AG04449 (cell line): ENCODE data around the gene CACNB1.

Experiments
- CTCF ChIA-PET: fragments of 350-600 bp; formaldehyde crosslinking; extraction: SDS; loops from one replicate; lab custom pipeline; 2021; ENCODE audit warnings: antibody characterized with exemption; lab: Yijun Ruan, JAX
- POLR2A ChIA-PET: fragments of 400-600, 350-600 bp; formaldehyde crosslinking; extraction: SDS; loops from one replicate; lab custom pipeline; 2020; ENCODE audit warnings: antibody characterized with exemption, inconsistent platforms; lab: Yijun Ruan, JAX
- DNase-seq: peaks from one replicate; pipeline ENCODE4 v3.0.0-alpha.2; 2010; ENCODE audit warnings: low read depth, low spot score
- H3K4me3 ChIP-seq: 2 replicates; pipeline ENCODE4 v1.5.1; 2011; ENCODE audit warnings: low read depth, mild to moderate bottlenecking, control low read depth, low read length
- CTCF ChIP-seq: IDR thresholded peaks from one replicate; pipeline ENCODE4 v1.5.1; 2011; ENCODE audit warnings: mild to moderate bottlenecking, moderate library complexity, low read length, control low read depth, inconsistent platforms; ENCODE audit not compliant: insufficient read depth; ENCODE audit errors: missing control alignments

CACNB1 gene

GRCh38 chr17:39197380-39198185 is at the start of gene CACNB1:
CACNB1 (minus strand) TSS chr17:39197669; CDS start chr17:39197495, 174 bp downstream.
- TF ChIP-seq CTCF = no peak
- peak within 1 kb of the TSS; percentile 78 for H3K4me3 ChIP-seq
- CTCF ChIA-PET = interaction anchor here (1.0 to 13.8 kb wide), 7 partner anchors 22 to 215 kb away, joined by 3 to 429 read pairs (median 6); no protein-coding TSS in a partner anchor
- POLR2A ChIA-PET = no interaction called here
- no peak for DNase-seq

- ChIA-PET CTCF (interaction anchor here (0.8 to 20.3 kb wide), 13 partner anchors 8 to 263 kb away, joined by 3 to 429 read pairs (median 14); partner anchors contain the start of genes ARL5C, FBXL20 and RPL19), POLR2A (no interaction called here)
- no peak for DNase-seq
- no peak for TF ChIP-seq CTCF
- no peak overlapping the region for H3K4me3 ChIP-seq
Measured at GRCh38 chr17:39246274-39246673, 48.8 kb upstream of the CACNB1 start.

GRCh38 chr17:39244600-39245570 is 47.4 kb upstream of the CACNB1 start:
- no peak for DNase-seq
- ChIA-PET POLR2A (interaction anchor here (0.6 to 2.6 kb wide), 3 partner anchors 14 to 45 kb away, joined by 3 to 18 read pairs (median 5); partner anchors contain the start of gene RPL19), CTCF (interaction anchor here (0.8 to 20.3 kb wide), 53 partner anchors 10 to 687 kb away, joined by 3 to 429 read pairs (median 4); partner anchors contain the start of genes ARL5C, FBXL20, PLXDC1 and RPL19)
- no peak overlapping the region for H3K4me3 ChIP-seq
- TF ChIP-seq CTCF = peak; percentile 90

DNA sequence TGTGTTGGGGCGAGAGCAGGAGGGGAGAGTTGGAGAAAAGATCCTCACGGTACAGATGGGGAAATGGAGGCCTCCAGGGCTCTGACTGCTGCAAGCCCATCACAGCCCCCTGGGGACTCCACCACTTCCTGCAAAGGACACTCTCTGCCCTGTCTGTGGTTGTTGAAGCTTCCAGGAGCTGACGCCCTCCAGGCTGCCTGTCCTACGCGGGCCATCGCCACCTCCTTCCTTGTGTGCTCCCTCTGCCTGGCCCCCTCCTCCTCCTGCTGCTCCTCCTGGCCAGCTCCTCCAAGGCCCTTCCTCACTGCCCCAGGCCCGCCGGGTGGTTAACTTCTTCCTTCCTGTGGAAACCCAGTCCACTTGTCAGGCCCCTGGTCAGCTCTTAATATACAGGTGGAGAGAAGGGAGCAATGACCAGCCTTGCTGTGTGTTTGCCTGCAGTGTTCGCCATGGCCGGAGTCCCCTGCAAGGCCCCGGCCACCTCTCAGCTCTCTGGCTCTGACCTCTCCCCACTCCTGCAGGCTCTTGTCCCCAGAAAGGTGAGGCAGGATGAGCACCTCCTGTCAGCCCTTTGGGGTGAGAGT is 46.6 kb upstream of the CACNB1 start:
- TF ChIP-seq CTCF = no peak
- DNase-seq = no peak
- CTCF ChIA-PET = interaction anchor here (0.8 to 20.3 kb wide), 50 partner anchors 9 to 687 kb away, joined by 3 to 429 read pairs (median 5); partner anchors contain the start of genes ARL5C, PLXDC1, RPL19 and STAC2
- H3K4me3 ChIP-seq = no peak overlapping the region
- POLR2A ChIA-PET = interaction anchor here (0.6 to 2.6 kb wide), 3 partner anchors 14 to 44 kb away, joined by 3 to 18 read pairs (median 5); partner anchors contain the start of gene RPL19

GRCh38 chr17:39243155-39243554 is 45.7 kb upstream of the CACNB1 start:
- ChIA-PET POLR2A (interaction anchor here (2.6 kb wide), 1 partner anchor 36 kb away, joined by 18 read pairs; no protein-coding TSS in a partner anchor), CTCF (interaction anchor here (0.7 to 20.3 kb wide), 11 partner anchors 8 to 260 kb away, joined by 3 to 429 read pairs (median 10); partner anchors contain the start of genes ARL5C and RPL19)

More at GRCh38 chr17:39243155-39243554, 45.7 kb upstream of the CACNB1 start:
- TF ChIP-seq CTCF = no peak
- no peak for DNase-seq
- H3K4me3 ChIP-seq = no peak overlapping the region
